Measurements from ENCODE around the gene GJB3. TPM values are rescaled to one million over a fixed set of nuclear protein-coding genes. Genes with fewer than 3 reads are reported as not detected.
"Not testable (repeated sequence)": the region's sequence is repeated elsewhere in the genome, so short reads cannot be mapped to it uniquely, and the experiment has no call there.

GJB3 gene
- total and polyA plus RNA-seq, 5 experiments from 2014 or later = not detected

- Mint-ChIP-seq H3K9me3 (no peaks in the 10 kb centered on the region), H3K27me3 (peaks cover 0 to 22% (median 18%) of the 10 kb centered on the region in 5 donors), H3K4me3 (no peak overlapping the region), H3K4me1 (no peaks in the 10 kb centered on the region), H3K27ac (peak overlapping the region in 1 of 10 donors; percentile 2), H3K36me3 (no peaks in the 10 kb centered on the region)
- DNase-seq = peak in 1 of 10 donors; percentile 22
- POLR2A ChIA-PET = no interaction called here
- ATAC-seq = no peak
Observed at GRCh38 chr1:34763142-34763781, 17.8 kb upstream of the GJB3 start.

GRCh38 chr1:34768856-34769255 is 12.2 kb upstream of the GJB3 start:
- H3K27me3 Mint-ChIP-seq = peaks cover 0 to 6% (median 4%) of the 10 kb centered on the region in 5 donors
- no peaks in the 10 kb centered on the region for H3K36me3 Mint-ChIP-seq
- no peak for DNase-seq
- no peak for ATAC-seq
- H3K4me1 Mint-ChIP-seq = no peaks in the 10 kb centered on the region
- no peak overlapping the region for H3K27ac Mint-ChIP-seq
- H3K9me3 Mint-ChIP-seq = no peaks in the 10 kb centered on the region
- no peak overlapping the region for H3K4me3 Mint-ChIP-seq
- POLR2A ChIA-PET = no interaction called here

GRCh38 chr1:34770891-34771504 is 10.0 kb upstream of the GJB3 start:
- H3K27ac Mint-ChIP-seq = no peak overlapping the region
- POLR2A ChIA-PET = interaction anchor here (0.6 kb wide), 1 partner anchor 196 kb away, joined by 3 read pairs; no protein-coding TSS in a partner anchor
- no peaks in the 10 kb centered on the region for H3K36me3 Mint-ChIP-seq
- peaks cover 0 to 6% (median 4%) of the 10 kb centered on the region in 5 donors for H3K27me3 Mint-ChIP-seq
- no peak overlapping the region for H3K4me3 Mint-ChIP-seq
- DNase-seq (no peak), ATAC-seq (no peak)
- H3K4me1 Mint-ChIP-seq = no peaks in the 10 kb centered on the region
- H3K9me3 Mint-ChIP-seq = no peaks in the 10 kb centered on the region

- no peak overlapping the region for H3K27ac Mint-ChIP-seq
- peaks cover 0 to 6% (median 4%) of the 10 kb centered on the region in 5 donors for H3K27me3 Mint-ChIP-seq
- no peaks in the 10 kb centered on the region for H3K4me1 Mint-ChIP-seq
- no peak overlapping the region for H3K4me3 Mint-ChIP-seq
- ATAC-seq (no peak), DNase-seq (no peak)
- no peaks in the 10 kb centered on the region for H3K9me3 Mint-ChIP-seq
- no peaks in the 10 kb centered on the region for H3K36me3 Mint-ChIP-seq
- POLR2A ChIA-PET = interaction anchor here (0.6 kb wide), 1 partner anchor 196 kb away, joined by 3 read pairs; no protein-coding TSS in a partner anchor
Observed at GRCh38 chr1:34771573-34772371, 9.2 kb upstream of the GJB3 start.

- H3K4me1 Mint-ChIP-seq, POLR2A ChIA-PET, H3K27ac Mint-ChIP-seq, H3K4me3 Mint-ChIP-seq, H3K36me3 Mint-ChIP-seq, ATAC-seq, H3K9me3 Mint-ChIP-seq, DNase-seq: not testable (repeated sequence)
- H3K27me3 Mint-ChIP-seq = peaks cover 4 to 13% (median 10%) of the 10 kb centered on the region in 5 donors
Observed at GRCh38 chr1:34773114-34773513, 7.9 kb upstream of the GJB3 start.

DNA sequence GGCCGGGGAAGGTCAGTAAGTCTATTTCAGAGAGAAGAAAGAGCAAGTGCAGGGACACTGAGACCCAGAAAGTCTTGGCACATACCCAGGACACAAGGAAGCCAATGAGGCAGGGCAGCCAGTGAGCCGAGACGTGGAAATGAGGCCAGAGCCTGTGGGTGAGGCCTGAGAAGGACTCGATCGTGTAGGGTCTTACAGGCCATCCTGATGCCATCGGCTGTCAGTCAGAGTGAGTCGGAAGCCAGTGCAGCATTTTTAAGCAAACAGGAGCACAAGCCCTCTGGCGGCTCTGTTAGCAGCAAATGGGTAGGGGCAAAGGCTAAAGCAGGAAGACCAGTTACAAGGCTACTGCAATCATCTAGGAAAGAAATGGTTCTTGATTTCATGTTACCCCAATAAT is 6.1 kb upstream of the GJB3 start:
- Mint-ChIP-seq H3K36me3 (no peaks in the 10 kb centered on the region), H3K9me3 (no peaks in the 10 kb centered on the region), H3K27ac (no peak overlapping the region), H3K4me3 (no peak overlapping the region), H3K27me3 (peaks cover 16 to 25% (median 22%) of the 10 kb centered on the region in 5 donors), H3K4me1 (no peaks in the 10 kb centered on the region)
- no peak for ATAC-seq
- DNase-seq = no peak
- POLR2A ChIA-PET = no interaction called here

DNA sequence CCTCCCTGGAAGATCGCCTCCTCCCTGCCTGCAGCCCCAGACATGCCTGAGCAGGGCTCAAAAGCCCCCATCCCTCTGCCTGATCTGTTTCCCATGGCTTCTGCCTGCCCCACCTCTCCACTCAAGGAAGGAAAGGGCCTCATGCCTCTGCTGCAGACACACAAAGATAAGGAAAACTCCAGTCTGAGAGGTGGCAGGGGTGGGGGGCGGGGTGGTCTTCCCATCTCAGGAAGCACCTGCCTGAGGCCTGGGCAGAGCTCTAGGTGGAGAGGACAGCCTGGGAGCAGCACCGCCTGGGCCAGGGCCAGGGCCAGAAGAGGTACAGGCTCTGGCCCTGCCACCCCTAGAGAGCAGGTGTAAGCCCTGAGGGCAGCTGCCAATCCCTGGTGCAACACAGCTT is 4.1 kb upstream of the GJB3 start:
- ATAC-seq (no peak), DNase-seq (no peak)
- no peaks in the 10 kb centered on the region for H3K36me3 Mint-ChIP-seq
- H3K27me3 Mint-ChIP-seq = peaks cover 19 to 34% (median 32%) of the 10 kb centered on the region in 5 donors
- POLR2A ChIA-PET = no interaction called here
- H3K27ac Mint-ChIP-seq = no peak overlapping the region
- H3K4me3 Mint-ChIP-seq = no peak overlapping the region
- no peaks in the 10 kb centered on the region for H3K9me3 Mint-ChIP-seq
- peaks cover 0 to 3% (median 0%) of the 10 kb centered on the region in 4 donors for H3K4me1 Mint-ChIP-seq

DNA sequence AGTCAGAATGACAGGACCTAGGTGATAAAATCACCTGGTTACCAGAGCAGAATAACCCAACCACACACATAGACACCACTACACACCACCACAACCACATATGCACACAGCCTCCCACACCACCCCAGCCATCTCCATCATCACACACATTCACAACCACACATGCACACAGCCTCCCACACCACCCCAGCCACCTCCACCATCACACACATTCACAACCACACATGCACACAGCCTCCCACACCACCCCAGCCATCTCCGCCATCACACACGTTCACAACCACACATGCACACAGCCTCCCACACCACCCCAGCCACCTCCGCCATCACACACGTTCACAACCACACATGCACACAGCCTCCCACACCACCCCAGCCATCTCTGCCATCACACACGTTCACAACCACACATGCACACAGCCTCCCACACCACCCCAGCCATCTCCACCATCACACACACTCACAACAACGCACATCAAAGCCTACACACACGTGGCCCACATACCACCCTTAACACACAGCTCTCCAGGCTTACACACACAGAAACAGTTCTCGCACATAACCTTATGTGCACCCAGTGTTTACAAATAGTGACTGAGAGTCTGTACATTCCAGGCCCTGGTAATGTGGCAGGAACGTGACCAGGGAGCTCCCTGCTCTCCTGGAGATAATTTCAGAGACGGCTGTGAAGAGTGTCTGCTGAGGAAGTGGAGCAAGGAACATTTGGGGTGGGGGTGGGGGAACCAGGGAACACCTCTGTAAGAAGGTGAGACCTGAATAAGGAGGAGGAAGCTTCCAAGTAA is 3.3 kb upstream of the GJB3 start:
- no peak overlapping the region for H3K4me3 Mint-ChIP-seq
- H3K9me3 Mint-ChIP-seq = no peaks in the 10 kb centered on the region
- H3K36me3 Mint-ChIP-seq = no peaks in the 10 kb centered on the region
- peaks cover 22 to 42% (median 34%) of the 10 kb centered on the region in 5 donors for H3K27me3 Mint-ChIP-seq
- peaks cover 0 to 3% (median 0%) of the 10 kb centered on the region in 4 donors for H3K4me1 Mint-ChIP-seq
- DNase-seq (no peak), ATAC-seq (no peak)
- no peak overlapping the region for H3K27ac Mint-ChIP-seq
- POLR2A ChIA-PET = no interaction called here

DNA sequence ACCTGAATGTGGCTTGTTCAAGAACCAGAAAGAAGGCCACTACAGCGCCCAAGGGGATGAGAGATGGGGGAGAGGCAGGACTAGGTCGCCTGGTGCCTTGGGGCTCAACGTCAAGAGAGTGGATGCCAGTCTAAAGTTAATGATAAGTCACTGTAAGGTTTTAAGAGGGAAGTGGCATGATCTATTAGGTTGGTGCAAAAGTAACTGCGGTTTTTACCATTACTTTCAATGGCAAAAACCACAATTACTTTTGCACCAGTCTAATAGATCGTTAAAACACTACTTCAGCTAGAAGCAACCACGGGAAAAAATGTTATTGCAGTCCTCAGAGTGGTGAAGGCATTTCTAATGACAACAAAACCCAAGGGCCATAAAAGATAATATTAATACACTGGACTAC is 2.6 kb upstream of the GJB3 start:
- no peak for ATAC-seq
- H3K36me3 Mint-ChIP-seq = no peaks in the 10 kb centered on the region
- H3K4me3 Mint-ChIP-seq = no peak overlapping the region
- H3K4me1 Mint-ChIP-seq = peaks cover 0 to 3% (median 0%) of the 10 kb centered on the region in 4 donors
- POLR2A ChIA-PET = no interaction called here
- H3K27ac Mint-ChIP-seq = no peak overlapping the region
- no peak for DNase-seq
- no peaks in the 10 kb centered on the region for H3K9me3 Mint-ChIP-seq
- peaks cover 24 to 47% (median 37%) of the 10 kb centered on the region in 5 donors for H3K27me3 Mint-ChIP-seq

- Mint-ChIP-seq H3K4me3 (no peak overlapping the region), H3K27ac (no peak overlapping the region), H3K9me3 (no peaks in the 10 kb centered on the region), H3K4me1 (peaks cover 0 to 3% (median 0%) of the 10 kb centered on the region in 4 donors), H3K36me3 (no peaks in the 10 kb centered on the region), H3K27me3 (peaks cover 27 to 53% (median 42%) of the 10 kb centered on the region in 5 donors)
- POLR2A ChIA-PET = no interaction called here
- no peak for ATAC-seq
- no peak for DNase-seq
Observed at GRCh38 chr1:34779005-34779404, 2.0 kb upstream of the GJB3 start.

DNA sequence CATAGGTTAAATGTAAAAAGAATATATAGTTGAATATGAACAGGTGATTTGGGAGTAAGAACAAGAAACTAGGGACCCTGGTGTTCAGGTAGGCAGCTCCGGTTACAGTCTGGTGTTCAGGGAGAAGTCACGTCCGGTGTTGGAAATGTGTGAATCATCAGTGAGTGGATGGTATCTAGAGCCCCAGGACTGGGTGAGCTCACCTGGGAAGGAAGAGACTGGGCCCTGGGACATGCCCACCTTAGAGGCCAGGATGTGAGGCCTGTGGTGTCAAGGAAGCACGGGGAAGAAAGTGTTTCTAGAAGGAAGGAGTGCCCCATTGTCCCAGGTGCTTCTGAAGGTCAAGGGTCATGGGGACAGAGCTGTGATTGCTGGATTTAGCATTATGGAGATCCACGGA is 1.5 kb upstream of the GJB3 start:
- Mint-ChIP-seq H3K4me3 (peak overlapping the region in 1 of 10 donors; percentile 23), H3K36me3 (no peaks in the 10 kb centered on the region), H3K27me3 (peaks cover 29 to 59% (median 44%) of the 10 kb centered on the region in 5 donors), H3K27ac (peak overlapping the region in 1 of 10 donors; percentile 3), H3K4me1 (peaks cover 0 to 3% (median 0%) of the 10 kb centered on the region in 4 donors), H3K9me3 (no peaks in the 10 kb centered on the region)
- no peak for ATAC-seq
- POLR2A ChIA-PET = no interaction called here
- DNase-seq = no peak

- Mint-ChIP-seq H3K27me3 (peaks cover 29 to 63% (median 44%) of the 10 kb centered on the region in 5 donors), H3K4me3 (peak overlapping the region in 1 of 10 donors; percentile 23)
Observed at GRCh38 chr1:34779962-34780361, 1.1 kb upstream of the GJB3 start.

More at GRCh38 chr1:34779962-34780361, 1.1 kb upstream of the GJB3 start:
- no peak overlapping the region for H3K27ac Mint-ChIP-seq
- DNase-seq (no peak), ATAC-seq (no peak)
- peaks cover 0 to 3% (median 0%) of the 10 kb centered on the region in 4 donors for H3K4me1 Mint-ChIP-seq
- H3K9me3 Mint-ChIP-seq = no peaks in the 10 kb centered on the region
- no peaks in the 10 kb centered on the region for H3K36me3 Mint-ChIP-seq
- POLR2A ChIA-PET = no interaction called here

Measured in naive thymus-derived CD8-positive, alpha-beta T cell (primary cell).